ENCODE measurements around the gene NBR1.

The NBR1 gene

DNA sequence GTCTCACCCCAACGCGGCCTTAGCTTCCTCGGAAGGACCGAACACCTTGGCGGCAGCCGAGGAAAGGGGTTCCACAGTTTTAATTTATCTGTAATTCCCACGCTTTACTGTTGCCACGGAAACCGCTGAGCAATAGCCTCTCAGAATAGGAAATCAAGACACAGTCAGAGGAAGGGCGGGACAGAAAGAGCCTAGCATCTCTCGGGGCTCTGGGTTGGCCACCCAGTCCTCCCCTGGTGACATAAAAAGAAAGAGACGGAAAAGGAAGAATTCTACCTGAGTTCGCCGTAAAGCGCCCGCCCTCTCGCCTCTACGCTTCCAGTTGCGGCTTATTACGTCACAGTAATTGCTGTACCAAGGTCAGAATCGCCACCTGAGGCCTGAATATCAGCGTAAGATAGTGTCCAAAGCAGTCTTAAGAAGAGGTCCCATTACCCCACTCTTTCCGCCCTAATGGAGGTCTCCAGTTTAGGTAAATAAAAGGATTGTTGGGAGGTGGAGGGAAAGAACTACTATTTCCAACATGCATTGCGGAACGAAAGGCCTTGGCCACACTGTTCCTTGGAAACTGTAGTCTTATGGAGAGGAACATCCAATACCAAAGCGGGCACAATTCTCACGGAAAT is 761 bp upstream of the NBR1 start:
- Histone ChIP-seq H3K27ac (ENCODE audit: extremely low read depth, low read depth, low read length) (peak overlapping the region; percentile 72), H3K9me3 (ENCODE audit: control insufficient read depth, insufficient read depth, low read depth, low read length) (no peaks in the 10 kb centered on the region), H3K36me3 (ENCODE audit: control insufficient read depth in 2 of 2, insufficient read depth in 1 of 2, low read length in 2 of 2) (peaks cover 0 to 15% of the 10 kb centered on the region in 2 experiments; a peak in 2 of 3 replicates), H3K4me1 (ENCODE audit: control insufficient read depth, insufficient read depth, low read length) (peaks cover 4% of the 10 kb centered on the region; the same call in 1 of the 2 replicates), H3K4me3 (ENCODE audit: low read depth, low read length) (peak overlapping the region; percentile 91)
- ChIA-PET CTCF (interaction anchor here (0.8 kb wide), 1 partner anchor 140 kb away, joined by 3 read pairs; no protein-coding TSS in a partner anchor), POLR2A (interaction anchor here (1.0 to 2.9 kb wide), 5 partner anchors 45 to 198 kb away, joined by 3 to 26 read pairs (median 8); partner anchors contain the start of genes BRCA1 and RPL27)
- peak; percentile 19; the same call in 1 of the 2 replicates for TF ChIP-seq ZNF501 (tag by site-specific recombination; IDR thresholded peaks at IDR 0.05)
- peak; percentile 46; the same call in 1 of the 2 replicates for TF ChIP-seq ZNF324 (tag by site-specific recombination; IDR thresholded peaks at IDR 0.05)
- TF ChIP-seq, protein P1, sequence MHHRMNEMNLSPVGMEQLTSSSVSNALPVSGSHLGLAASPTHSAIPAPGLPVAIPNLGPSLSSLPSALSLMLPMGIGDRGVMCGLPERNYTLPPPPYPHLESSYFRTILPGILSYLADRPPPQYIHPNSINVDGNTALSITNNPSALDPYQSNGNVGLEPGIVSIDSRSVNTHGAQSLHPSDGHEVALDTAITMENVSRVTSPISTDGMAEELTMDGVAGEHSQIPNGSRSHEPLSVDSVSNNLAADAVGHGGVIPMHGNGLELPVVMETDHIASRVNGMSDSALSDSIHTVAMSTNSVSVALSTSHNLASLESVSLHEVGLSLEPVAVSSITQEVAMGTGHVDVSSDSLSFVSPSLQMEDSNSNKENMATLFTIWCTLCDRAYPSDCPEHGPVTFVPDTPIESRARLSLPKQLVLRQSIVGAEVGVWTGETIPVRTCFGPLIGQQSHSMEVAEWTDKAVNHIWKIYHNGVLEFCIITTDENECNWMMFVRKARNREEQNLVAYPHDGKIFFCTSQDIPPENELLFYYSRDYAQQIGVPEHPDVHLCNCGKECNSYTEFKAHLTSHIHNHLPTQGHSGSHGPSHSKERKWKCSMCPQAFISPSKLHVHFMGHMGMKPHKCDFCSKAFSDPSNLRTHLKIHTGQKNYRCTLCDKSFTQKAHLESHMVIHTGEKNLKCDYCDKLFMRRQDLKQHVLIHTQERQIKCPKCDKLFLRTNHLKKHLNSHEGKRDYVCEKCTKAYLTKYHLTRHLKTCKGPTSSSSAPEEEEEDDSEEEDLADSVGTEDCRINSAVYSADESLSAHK (tag by site-specific recombination; IDR thresholded peaks at IDR 0.05), result no peak
- no peak for TF ChIP-seq GLI4 (tag by site-specific recombination; IDR thresholded peaks at IDR 0.05)
- peak; percentile 66 for TF ChIP-seq IKZF3 (tag by site-specific recombination; IDR thresholded peaks at IDR 0.05)
- TF ChIP-seq, protein P2, sequence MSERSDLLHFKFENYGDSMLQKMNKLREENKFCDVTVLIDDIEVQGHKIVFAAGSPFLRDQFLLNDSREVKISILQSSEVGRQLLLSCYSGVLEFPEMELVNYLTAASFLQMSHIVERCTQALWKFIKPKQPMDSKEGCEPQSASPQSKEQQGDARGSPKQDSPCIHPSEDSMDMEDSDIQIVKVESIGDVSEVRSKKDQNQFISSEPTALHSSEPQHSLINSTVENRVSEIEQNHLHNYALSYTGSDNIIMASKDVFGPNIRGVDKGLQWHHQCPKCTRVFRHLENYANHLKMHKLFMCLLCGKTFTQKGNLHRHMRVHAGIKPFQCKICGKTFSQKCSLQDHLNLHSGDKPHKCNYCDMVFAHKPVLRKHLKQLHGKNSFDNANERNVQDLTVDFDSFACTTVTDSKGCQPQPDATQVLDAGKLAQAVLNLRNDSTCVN (tag by site-specific recombination; optimal IDR thresholded peaks at IDR 0.05), result no peak
- TF ChIP-seq BCL11A (tag by site-specific recombination; IDR thresholded peaks at IDR 0.05; ENCODE audit: low read depth), result 0 out of 2 replicates have a peak, but pooled peaks have one; percentile 38
- no peak for TF ChIP-seq TCF7L2 (IDR thresholded peaks at IDR 0.05; ENCODE audit: borderline replicate concordance, low read depth, low read length)
- TF ChIP-seq, protein P3, sequence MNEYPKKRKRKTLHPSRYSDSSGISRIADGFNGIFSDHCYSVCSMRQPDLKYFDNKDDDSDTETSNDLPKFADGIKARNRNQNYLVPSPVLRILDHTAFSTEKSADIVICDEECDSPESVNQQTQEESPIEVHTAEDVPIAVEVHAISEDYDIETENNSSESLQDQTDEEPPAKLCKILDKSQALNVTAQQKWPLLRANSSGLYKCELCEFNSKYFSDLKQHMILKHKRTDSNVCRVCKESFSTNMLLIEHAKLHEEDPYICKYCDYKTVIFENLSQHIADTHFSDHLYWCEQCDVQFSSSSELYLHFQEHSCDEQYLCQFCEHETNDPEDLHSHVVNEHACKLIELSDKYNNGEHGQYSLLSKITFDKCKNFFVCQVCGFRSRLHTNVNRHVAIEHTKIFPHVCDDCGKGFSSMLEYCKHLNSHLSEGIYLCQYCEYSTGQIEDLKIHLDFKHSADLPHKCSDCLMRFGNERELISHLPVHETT (tag by site-specific recombination; IDR thresholded peaks at IDR 0.05), result 0 out of 2 replicates have a peak, but pooled peaks have one; percentile 41
- TF ChIP-seq ZNF138 (tag by site-specific recombination; IDR thresholded peaks at IDR 0.05; ENCODE audit: borderline replicate concordance), result no peak
- peak; percentile 98 for TF ChIP-seq ZBTB21 (tag by site-specific recombination; IDR thresholded peaks at IDR 0.05)
- TF ChIP-seq ZNF76 (tag by site-specific recombination; IDR thresholded peaks at IDR 0.05; ENCODE audit: borderline replicate concordance, low read depth), result peak; percentile 97
- TF ChIP-seq ZNF624 (tag by site-specific recombination; IDR thresholded peaks at IDR 0.05), result no peak
- no peak for TF ChIP-seq ZFP3 (tag by site-specific recombination; IDR thresholded peaks at IDR 0.05; ENCODE audit: low read depth)
- TF ChIP-seq ZNF214 (tag by site-specific recombination; IDR thresholded peaks at IDR 0.05; ENCODE audit: borderline replicate concordance), result no peak
- TF ChIP-seq, protein P4, sequence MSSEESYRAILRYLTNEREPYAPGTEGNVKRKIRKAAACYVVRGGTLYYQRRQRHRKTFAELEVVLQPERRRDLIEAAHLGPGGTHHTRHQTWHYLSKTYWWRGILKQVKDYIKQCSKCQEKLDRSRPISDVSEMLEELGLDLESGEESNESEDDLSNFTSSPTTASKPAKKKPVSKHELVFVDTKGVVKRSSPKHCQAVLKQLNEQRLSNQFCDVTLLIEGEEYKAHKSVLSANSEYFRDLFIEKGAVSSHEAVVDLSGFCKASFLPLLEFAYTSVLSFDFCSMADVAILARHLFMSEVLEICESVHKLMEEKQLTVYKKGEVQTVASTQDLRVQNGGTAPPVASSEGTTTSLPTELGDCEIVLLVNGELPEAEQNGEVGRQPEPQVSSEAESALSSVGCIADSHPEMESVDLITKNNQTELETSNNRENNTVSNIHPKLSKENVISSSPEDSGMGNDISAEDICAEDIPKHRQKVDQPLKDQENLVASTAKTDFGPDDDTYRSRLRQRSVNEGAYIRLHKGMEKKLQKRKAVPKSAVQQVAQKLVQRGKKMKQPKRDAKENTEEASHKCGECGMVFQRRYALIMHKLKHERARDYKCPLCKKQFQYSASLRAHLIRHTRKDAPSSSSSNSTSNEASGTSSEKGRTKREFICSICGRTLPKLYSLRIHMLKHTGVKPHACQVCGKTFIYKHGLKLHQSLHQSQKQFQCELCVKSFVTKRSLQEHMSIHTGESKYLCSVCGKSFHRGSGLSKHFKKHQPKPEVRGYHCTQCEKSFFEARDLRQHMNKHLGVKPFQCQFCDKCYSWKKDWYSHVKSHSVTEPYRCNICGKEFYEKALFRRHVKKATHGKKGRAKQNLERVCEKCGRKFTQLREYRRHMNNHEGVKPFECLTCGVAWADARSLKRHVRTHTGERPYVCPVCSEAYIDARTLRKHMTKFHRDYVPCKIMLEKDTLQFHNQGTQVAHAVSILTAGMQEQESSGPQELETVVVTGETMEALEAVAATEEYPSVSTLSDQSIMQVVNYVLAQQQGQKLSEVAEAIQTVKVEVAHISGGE (tag by site-specific recombination; conservative IDR thresholded peaks at IDR 0.05; ENCODE audit: low read depth), result peak; percentile 61
- 0 out of 2 replicates have a peak, but pooled peaks have one; percentile 48 for TF ChIP-seq ZNF341 (tag by site-specific recombination; IDR thresholded peaks at IDR 0.05; ENCODE audit: low read depth)
- 0 out of 2 replicates have a peak, but pooled peaks have one; percentile 6 for TF ChIP-seq ZFHX2 (tag by site-specific recombination; conservative IDR thresholded peaks at IDR 0.05)
- TF ChIP-seq ZNF24 (tag by site-specific recombination; IDR thresholded peaks at IDR 0.05), result peak; percentile 40; the same call in 1 of the 2 replicates
- TF ChIP-seq SP2 (tag by site-specific recombination; IDR thresholded peaks at IDR 0.05), result peak; percentile 90
- 0 out of 2 replicates have a peak, but pooled peaks have one; percentile 25 for TF ChIP-seq ZNF10 (tag by site-specific recombination; IDR thresholded peaks at IDR 0.05)
- TF ChIP-seq, protein P5, sequence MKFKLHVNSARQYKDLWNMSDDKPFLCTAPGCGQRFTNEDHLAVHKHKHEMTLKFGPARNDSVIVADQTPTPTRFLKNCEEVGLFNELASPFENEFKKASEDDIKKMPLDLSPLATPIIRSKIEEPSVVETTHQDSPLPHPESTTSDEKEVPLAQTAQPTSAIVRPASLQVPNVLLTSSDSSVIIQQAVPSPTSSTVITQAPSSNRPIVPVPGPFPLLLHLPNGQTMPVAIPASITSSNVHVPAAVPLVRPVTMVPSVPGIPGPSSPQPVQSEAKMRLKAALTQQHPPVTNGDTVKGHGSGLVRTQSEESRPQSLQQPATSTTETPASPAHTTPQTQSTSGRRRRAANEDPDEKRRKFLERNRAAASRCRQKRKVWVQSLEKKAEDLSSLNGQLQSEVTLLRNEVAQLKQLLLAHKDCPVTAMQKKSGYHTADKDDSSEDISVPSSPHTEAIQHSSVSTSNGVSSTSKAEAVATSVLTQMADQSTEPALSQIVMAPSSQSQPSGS (tag by site-specific recombination; IDR thresholded peaks at IDR 0.05; ENCODE audit: low read depth), result peak; percentile 96
- TF ChIP-seq ZNF571 (tag by site-specific recombination; IDR thresholded peaks at IDR 0.05), result no peak
- TF ChIP-seq KLF8 (tag by site-specific recombination; IDR thresholded peaks at IDR 0.05), result peak; percentile 36; the same call in 1 of the 2 replicates
- peak; percentile 99 for TF ChIP-seq ZNF629 (tag by site-specific recombination; IDR thresholded peaks at IDR 0.05)
- TF ChIP-seq ZNF473 (tag by site-specific recombination; IDR thresholded peaks at IDR 0.05), result no peak
- TF ChIP-seq ZEB2 (tag by site-specific recombination; IDR thresholded peaks at IDR 0.05), result peak; percentile 47

Data from HEK293 (cell line).